AG04450 (cell line): ENCODE measurements around the gene ZBTB43. TPM values are rescaled to one million over a fixed set of nuclear protein-coding genes. Genes with fewer than 3 reads are reported as not detected.

ENCODE experiments used
- CTCF ChIA-PET: fragments of 300-600, 350-600 bp; formaldehyde crosslinking; extraction: SDS; loops from one replicate; lab custom pipeline; 2022; ENCODE audit warnings: antibody characterized with exemption, inconsistent platforms; lab: Charles Lee
- POLR2A ChIA-PET: fragments of 350-600 bp; formaldehyde crosslinking; extraction: SDS; loops from one replicate; lab custom pipeline; 2021; ENCODE audit warnings: antibody characterized with exemption, inconsistent platforms; lab: Yijun Ruan, JAX
- DNase-seq: peaks from one replicate; pipeline ENCODE4 v3.0.0-alpha.2; 2011; ENCODE audit warnings: low read depth, low spot score
- H3K27ac ChIP-seq: one replicate; pipeline ENCODE4 v1.5.1; 2012; ENCODE audit warnings: low read depth, low read length, control low read depth
- H3K27me3 ChIP-seq: one replicate; pipeline ENCODE4 v1.6.0; 2012; ENCODE audit warnings: low read length; ENCODE audit not compliant: control insufficient read depth, insufficient read depth
- H3K4me3 ChIP-seq: 2 replicates; pipeline ENCODE4 v1.5.1; 2011; ENCODE audit warnings: mild to moderate bottlenecking, low read depth, low read length, control low read depth
- H3K9me3 ChIP-seq: 2 replicates; pipeline ENCODE4 v1.5.1; 2012; ENCODE audit warnings: low read length; ENCODE audit not compliant: control insufficient read depth, insufficient read depth
- CTCF ChIP-seq: IDR thresholded peaks from 2 replicates; pipeline ENCODE4 v1.5.1; 2011; ENCODE audit warnings: low read depth, low read length, control low read depth, inconsistent platforms
- polyA plus RNA-seq: library from polyadenylated mRNA; depleted of rRNA; stranded (reverse); fragments of >200 nt; gene quantifications from 2 replicates; pipeline ENCODE4 v1.2.3, GENCODE V29; 2011

Gene ZBTB43
- polyA plus RNA-seq, 1 experiment, result 11.7 TPM

DNA sequence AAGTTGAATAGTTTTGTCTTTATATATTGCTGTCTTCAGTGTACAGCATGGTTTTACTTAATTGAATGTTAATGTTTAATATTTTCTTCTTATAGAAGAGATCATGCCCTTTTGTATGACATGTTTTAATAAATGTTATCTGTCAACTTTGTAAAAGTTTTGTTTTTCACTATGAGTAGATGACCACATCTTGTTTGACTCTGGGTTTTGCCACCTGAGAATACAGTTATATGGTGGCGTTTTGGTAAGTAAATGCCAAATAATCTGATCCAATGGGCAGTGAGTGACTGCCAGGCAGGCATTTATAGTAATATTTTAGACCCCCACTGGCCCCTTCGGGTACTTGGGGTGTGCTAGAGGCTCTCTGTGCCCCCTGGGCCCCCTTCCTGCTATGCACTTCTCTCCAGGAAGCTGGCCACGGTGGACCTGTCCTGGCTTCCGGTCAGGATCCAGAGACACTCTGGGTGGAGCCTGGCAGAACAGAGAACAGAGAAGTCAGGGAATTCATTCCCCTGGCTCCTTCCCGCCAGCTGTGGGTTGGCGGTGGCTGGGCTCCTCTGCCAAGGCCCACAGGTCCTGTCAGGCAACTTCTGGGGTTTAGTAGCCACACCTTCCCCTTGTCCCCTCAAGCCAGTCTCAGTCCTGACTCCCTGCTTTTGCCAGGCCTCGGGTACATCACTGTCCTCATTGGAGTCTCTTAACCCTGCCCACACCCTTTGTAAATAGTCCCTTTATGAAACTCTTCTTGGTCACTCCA is 33.4 kb downstream of the ZBTB43 start:
- H3K27ac ChIP-seq, result no peak overlapping the region
- H3K9me3 ChIP-seq, result no peaks in the 10 kb centered on the region
- no peaks in the 10 kb centered on the region for H3K27me3 ChIP-seq
- POLR2A ChIA-PET, result no interaction called here
- H3K4me3 ChIP-seq, result no peak overlapping the region
- CTCF ChIA-PET, result no interaction called here
- TF ChIP-seq CTCF, result no peak
- no peak for DNase-seq

DNA sequence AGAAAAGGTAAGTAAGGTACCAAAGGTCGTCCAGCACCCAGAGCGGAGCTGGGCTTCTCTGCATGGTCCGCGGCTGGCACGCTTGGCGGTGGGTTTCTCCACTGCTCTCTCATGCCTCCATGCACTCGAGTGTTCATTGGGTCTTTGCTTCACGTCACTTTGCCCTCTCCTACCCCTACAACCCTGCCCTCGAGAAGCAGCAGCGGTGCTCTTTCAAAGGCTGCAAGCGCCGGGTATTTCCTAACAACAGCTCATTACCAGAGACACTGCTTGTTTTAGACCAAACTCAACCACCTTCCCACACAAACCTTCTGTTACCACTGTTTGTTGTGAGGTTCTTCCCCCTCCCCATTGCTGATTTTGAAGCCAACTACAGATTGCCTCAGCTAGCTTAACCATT is 34.1 kb downstream of the ZBTB43 start:
- TF ChIP-seq CTCF, result no peak
- CTCF ChIA-PET, result no interaction called here
- no peak overlapping the region for H3K27ac ChIP-seq
- H3K9me3 ChIP-seq, result no peaks in the 10 kb centered on the region
- no peak for DNase-seq
- no peaks in the 10 kb centered on the region for H3K27me3 ChIP-seq
- H3K4me3 ChIP-seq, result no peak overlapping the region
- POLR2A ChIA-PET, result no interaction called here

DNA sequence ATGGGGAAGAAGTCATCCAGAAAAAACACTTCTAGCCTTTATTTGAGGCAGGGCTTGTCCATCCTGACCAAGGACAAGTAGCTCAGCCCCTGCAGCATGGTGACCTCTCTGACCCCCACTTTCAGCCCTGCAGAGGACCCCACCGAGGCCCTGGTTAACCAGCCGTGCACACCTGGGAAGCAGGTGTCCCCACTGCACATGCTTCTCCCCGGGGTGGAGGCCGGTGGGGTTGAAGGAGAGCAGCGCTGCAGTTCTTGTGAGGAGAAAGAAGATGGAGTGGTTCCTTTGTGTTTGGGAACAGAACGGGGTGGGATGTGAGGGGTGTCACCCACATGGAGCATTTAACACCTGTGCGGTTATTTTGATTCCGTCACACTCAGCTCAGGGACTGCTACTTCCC is 34.5 kb downstream of the ZBTB43 start:
- DNase-seq, result no peak
- Histone ChIP-seq H3K27me3 (no peaks in the 10 kb centered on the region), H3K27ac (no peak overlapping the region), H3K9me3 (no peaks in the 10 kb centered on the region), H3K4me3 (no peak overlapping the region)
- ChIA-PET CTCF (no interaction called here), POLR2A (no interaction called here)
- TF ChIP-seq CTCF, result no peak

DNA sequence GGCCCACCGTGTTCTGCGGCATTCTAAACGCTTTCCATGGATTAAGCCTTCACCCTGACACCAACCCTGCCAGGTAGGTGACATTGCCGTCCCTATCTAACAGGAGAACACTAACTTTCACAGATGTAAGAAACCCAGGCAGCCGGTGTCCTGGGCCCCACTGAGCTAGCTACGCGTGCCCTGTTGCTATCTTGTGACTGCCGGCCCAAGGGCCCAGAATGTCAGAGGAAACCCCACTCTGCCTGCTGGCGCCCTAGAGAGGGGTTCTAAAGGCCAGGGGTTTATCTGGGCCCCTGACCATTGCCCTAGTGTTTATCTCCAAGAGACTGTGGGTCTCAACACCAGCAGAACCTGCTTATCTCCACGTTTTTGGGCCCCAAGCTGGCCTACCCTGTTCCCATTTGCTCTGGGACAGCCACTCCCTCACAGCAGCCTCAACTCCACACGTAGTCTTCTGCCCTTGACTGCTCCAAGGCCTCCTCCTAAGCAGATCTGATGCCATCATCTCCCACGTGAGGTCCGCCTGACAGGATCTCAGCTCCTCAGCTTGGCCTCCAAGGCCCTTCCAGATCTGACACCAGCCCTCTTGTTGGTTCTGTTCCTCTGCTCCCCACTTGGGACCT is 37.5 kb downstream of the ZBTB43 start:
- no peak for TF ChIP-seq CTCF

GRCh38 chr9:126842977-126843799 is 38.3 kb downstream of the ZBTB43 start:
- POLR2A ChIA-PET, result no interaction called here
- Histone ChIP-seq H3K4me3 (no peak overlapping the region), H3K27me3 (no peaks in the 10 kb centered on the region), H3K27ac (no peak overlapping the region), H3K9me3 (no peaks in the 10 kb centered on the region)
- DNase-seq, result no peak
- TF ChIP-seq CTCF, result no peak
- CTCF ChIA-PET, result interaction anchor here (2.0 kb wide), 1 partner anchor 16 kb away, joined by 6 read pairs; no protein-coding TSS in a partner anchor

More for the DNA sequence above, 37.5 kb downstream of the ZBTB43 start:
- H3K4me3 ChIP-seq, result no peak overlapping the region
- no peak for DNase-seq
- H3K27ac ChIP-seq, result no peak overlapping the region
- CTCF ChIA-PET, result no interaction called here
- no peaks in the 10 kb centered on the region for H3K9me3 ChIP-seq
- POLR2A ChIA-PET, result no interaction called here
- no peaks in the 10 kb centered on the region for H3K27me3 ChIP-seq
